GM19397 (cell line): ENCODE results near the gene SCGB1C1.

Source experiments
- ATAC-seq: cut with Tn5 transposase; IDR thresholded peaks from one replicate; pipeline ENCODE4 v1.9.1; 2021; ENCODE audit warnings: mild to moderate bottlenecking, moderate library complexity; ENCODE audit not compliant: unreplicated experiment

The SCGB1C1 gene

DNA sequence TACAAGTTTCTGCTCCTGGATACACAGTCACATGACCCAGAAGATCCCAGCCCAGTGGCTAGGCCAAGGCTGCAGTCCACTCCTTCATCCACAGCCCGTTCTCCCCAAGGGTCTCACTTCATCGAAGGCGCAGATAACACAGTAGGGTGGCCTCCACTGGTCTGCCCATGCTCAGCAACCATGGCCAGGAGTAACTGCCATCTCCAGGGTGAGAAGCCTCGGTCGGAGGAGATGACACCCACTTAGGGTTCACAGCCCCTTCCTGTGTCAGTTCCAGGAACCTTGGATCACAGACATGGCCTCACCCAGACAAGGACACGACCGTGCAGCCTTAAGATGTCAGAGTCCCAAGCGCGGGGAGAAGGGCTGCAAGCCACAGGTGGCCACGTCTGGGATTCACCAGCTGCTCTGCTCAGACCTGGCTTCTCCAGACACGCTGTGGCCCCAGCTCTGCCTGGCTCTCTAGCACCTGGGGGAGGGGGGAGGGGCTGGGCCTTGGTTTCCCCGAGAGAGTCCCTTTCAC, 11.8 kb downstream of the SCGB1C1 start:
- no peak for ATAC-seq

DNA sequence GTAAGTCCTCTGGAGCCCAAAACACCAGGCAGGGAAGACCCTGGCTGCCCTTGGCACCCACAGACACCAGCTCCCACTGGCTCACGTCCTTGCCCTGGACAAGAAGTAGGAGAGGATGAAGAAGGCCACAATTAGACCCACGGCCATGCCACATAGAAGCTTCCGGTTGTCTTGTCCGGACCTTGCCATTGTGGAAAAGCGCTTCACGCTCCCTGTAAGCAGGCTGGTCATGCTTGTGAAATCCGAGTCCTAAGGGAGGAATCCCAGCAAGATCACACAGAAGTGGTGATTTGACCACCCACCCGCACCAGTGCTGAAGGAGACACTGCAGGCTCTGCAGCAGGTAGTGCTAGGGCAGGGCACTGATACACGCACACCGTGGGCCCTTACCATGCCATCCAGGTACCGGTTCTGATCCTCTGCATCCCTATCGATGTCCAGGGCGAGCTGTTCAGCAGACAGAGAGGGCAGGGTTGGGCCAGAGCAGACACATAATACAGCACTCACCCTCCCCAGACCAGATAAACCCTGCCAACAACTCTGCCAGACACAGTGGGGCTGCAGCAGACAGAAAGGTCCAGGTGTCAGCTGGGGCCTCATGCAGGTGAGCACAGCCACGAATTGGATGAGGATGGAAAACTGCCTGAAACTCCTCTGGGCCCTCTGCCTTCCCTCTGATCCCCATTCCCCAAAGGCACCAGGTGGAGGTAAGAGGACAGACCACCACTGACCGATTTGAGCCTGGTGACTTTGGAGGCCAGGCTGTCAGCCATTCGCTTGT, 12.5 kb downstream of the SCGB1C1 start:
- ATAC-seq = no peak

DNA sequence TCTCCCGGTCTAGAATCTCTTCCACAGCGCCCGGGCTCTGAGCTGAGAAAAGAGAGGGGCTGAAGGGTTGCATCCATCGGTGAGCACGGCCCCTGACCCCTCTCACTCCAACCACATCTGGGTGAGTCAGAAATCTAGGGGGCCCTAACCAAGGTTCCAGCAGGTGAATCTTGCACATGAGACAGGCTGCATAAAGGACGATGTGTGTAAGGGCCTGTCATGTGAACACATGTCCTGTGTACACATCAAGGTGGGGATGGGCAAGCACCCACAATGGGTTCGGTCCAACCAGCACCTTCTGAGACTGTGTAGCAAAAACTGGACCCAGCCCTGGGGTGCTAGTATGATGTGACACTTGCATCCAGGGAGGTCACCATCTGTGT, 13.1 kb downstream of the SCGB1C1 start:
- ATAC-seq = no peak

DNA sequence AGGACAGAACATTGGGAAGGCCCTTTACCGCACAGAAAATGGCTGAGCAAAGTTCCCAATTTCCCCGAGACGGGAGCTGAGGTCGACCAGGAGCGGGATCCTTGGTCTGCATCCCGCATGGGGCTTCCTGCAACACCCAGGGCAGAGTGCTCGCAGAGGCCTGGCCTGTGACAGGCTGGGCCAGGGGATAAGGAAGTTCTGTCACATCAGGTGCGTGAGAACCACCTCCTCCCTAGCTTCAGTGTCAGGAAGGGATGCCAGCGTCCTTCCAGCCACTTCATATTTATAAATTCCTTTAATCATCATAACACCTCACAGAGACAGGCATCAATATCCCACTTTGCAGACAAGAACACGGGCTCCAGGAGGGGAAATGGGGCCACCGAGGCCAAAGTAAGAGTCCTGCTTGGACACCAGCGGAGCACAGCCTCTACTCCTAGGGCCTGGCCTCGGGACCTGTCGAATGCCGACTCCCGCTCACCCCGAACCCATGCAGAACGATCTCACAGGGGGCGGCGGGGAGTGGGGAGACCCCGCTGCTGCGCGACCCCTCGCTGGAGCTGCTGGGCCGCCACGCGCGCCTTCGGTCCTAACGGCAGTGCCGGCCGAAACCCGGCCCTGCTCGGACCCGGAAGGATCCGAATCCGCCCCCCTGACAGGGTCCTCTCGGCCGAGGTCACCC, 13.8 kb downstream of the SCGB1C1 start:
- no peak for ATAC-seq

DNA sequence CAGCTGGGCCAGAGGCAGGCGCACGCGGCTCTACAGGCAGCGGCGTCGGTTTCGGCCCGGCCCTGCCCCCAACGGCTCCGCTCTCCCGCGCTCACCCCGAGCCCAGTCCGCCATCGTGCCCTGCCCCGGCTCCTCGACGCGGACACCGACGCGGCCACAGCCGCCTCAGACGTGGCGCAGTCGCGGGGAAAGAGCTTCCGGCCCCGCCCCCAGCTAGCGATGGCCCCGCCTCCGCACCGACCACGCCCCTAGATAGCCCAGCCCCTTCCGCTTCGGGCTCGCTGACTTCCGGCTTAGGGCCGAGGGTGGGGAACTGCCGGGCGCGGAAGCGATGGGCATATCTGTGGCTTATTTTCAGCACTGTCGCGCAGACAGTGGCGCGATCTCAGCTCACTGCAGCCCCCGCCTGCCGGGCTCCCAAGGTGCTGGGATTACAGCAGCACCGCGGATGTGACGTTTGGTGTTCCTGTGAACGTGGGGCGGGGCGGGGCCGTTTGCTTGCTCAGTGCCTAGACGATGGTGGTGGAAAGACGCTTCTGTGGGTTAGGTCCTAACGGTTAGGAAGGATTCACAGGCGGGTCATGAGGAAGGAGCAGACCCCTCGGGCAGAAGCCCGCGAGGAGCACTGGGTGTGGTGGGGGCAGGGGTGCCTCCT, 14.5 kb downstream of the SCGB1C1 start, which contains the start of the genes BET1L and RIC8A:
Gene BET1L, minus strand, starts transcription at position 192 of the 655 bp plus-strand sequence. Its CDS starts 78 bp downstream, at position 114.
Gene RIC8A, plus strand, starts transcription at position 501 of the 655 bp plus-strand sequence. CDS start 1,147 bp downstream, outside the sequence.
- ATAC-seq = peak; percentile 72

- ATAC-seq = no peak
These were observed 14.9 kb downstream of the SCGB1C1 start for GRCh38 chr11:207863-208180.

DNA sequence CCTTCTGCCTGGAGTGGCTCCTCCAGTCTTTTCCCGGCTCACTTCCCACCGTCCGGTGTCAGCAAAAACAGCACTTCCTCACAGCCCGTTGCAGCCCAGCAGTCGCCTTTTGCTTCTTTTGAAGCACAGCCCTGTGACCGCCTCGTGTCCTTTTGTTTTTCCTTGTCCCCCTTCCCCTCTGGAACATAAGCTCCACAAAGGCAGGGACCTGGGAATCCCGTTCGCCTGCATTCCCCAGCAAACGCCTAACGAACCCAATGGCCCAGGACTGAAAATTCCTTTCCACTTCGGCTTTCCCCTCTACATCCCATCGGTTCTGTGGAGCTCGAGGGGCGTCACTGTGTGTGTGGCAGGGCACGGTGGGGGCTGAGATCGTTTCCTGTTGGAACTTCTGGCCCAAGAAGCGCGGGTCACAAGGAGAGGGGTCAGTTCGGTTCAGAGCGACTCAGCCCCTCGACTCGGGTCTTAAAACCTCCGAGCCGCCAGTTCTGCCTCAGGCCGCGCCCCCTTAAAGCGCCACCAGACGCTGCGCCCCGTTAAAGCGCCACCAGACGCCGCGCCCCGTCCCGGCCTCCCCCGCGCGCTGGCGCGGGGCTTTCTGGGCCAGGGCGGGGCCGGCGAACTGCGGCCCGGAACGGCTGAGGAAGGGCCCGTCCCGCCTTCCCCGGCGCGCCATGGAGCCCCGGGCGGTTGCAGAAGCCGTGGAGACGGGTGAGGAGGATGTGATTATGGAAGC, 15.5 kb downstream of the SCGB1C1 start:
- peak; percentile 34 for ATAC-seq

DNA sequence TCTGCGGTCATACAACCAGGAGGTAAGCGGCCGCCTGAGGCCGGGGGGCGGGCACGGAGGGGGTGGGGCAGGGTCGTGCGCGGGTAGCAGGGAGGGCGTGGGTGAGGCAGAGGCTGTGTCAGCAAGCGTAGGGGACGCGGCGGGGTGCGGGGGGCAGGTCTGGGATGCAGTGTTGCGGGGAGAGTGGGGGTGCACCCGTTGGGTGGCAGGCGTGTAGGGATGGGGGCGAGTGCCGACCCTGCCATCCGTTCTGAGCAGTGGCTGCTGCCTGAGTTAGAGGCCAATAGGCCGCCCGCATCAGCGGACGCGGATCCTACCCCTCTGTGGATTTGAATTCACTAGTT, 16.0 kb downstream of the SCGB1C1 start:
- no peak for ATAC-seq

DNA sequence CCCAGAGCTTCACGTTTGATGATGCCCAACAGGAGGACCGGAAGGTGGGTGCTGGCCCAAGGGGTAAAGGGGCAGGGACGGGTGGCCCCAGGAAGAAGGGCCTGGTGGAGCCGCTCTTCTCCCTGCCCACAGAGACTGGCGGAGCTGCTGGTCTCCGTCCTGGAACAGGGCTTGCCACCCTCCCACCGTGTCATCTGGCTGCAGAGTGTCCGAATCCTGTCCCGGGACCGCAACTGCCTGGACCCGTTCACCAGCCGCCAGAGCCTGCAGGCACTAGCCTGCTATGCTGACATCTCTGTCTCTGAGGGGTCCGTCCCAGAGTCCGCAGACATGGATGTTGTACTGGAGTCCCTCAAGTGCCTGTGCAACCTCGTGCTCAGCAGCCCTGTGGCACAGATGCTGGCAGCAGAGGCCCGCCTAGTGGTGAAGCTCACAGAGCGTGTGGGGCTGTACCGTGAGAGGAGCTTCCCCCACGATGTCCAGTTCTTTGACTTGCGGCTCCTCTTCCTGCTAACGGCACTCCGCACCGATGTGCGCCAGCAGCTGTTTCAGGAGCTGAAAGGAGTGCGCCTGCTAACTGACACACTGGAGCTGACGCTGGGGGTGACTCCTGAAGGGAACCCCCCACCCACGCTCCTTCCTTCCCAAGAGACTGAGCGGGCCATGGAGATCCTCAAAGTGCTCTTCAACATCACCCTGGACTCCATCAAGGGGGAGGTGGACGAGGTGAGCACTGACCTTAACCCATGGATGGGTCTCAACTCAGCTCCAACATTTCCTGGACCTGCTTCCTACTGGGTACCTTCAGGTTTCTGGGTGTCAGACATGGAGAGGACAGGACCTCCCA, 16.6 kb downstream of the SCGB1C1 start:
- no peak for ATAC-seq

- no peak for ATAC-seq
These were observed 17.4 kb downstream of the SCGB1C1 start for GRCh38 chr11:210122-210802.

- no peak for ATAC-seq
These were observed 17.9 kb downstream of the SCGB1C1 start for GRCh38 chr11:210803-211180.

GRCh38 chr11:211295-211694, 18.4 kb downstream of the SCGB1C1 start:
- no peak for ATAC-seq

GRCh38 chr11:211741-212140, 18.9 kb downstream of the SCGB1C1 start:
- ATAC-seq = no peak

- no peak for ATAC-seq
These were observed 19.5 kb downstream of the SCGB1C1 start for GRCh38 chr11:212150-213100.

- no peak for ATAC-seq
These were observed 20.2 kb downstream of the SCGB1C1 start for GRCh38 chr11:213111-213510.

- ATAC-seq = no peak
These were observed 21.2 kb downstream of the SCGB1C1 start for GRCh38 chr11:214083-214482.

- no peak for ATAC-seq
These were observed 22.7 kb downstream of the SCGB1C1 start for GRCh38 chr11:215581-216037.
